GM12865 (cell line): ENCODE results near the gene MRPS11.

Experiments used
- DNase-seq: peaks from one replicate; pipeline ENCODE4 v3.0.0; 2010; ENCODE audit warnings: low read depth
- H3K4me3 ChIP-seq: 2 replicates; pipeline ENCODE4 v1.5.1; 2011; ENCODE audit warnings: mild to moderate bottlenecking, low read depth, low read length, control low read depth
- TF ChIP-seq, protein P1 (sequence below): IDR thresholded peaks from 2 replicates; pipeline ENCODE4 v1.5.1; 2011; ENCODE audit warnings: low read length, control low read depth, low read depth, inconsistent platforms; ENCODE audit not compliant: insufficient read depth; ENCODE audit errors: missing control alignments

Gene MRPS11

DNA sequence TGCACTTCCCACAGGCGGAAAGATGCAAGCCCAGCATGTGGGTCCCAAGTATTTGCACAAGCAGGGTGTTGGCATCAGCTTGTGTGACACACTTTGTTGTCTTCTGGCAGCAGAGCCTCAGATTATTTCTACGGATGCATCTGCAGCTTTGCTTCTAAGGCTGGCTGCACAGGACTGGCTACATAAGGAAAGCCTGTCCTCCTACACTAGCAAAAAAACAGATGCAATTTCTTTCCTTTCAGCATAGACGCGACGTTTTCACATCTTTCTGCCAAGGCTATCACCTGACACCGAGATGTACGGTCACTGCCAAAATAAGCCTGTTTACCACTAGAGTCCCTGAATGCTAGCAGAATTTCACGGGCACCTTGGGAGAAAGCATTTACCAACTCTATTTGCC is 13.5 kb downstream of the MRPS11 start:
- TF ChIP-seq, protein P1, sequence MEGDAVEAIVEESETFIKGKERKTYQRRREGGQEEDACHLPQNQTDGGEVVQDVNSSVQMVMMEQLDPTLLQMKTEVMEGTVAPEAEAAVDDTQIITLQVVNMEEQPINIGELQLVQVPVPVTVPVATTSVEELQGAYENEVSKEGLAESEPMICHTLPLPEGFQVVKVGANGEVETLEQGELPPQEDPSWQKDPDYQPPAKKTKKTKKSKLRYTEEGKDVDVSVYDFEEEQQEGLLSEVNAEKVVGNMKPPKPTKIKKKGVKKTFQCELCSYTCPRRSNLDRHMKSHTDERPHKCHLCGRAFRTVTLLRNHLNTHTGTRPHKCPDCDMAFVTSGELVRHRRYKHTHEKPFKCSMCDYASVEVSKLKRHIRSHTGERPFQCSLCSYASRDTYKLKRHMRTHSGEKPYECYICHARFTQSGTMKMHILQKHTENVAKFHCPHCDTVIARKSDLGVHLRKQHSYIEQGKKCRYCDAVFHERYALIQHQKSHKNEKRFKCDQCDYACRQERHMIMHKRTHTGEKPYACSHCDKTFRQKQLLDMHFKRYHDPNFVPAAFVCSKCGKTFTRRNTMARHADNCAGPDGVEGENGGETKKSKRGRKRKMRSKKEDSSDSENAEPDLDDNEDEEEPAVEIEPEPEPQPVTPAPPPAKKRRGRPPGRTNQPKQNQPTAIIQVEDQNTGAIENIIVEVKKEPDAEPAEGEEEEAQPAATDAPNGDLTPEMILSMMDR, result no peak
- H3K4me3 ChIP-seq, result no peak overlapping the region
- DNase-seq, result no peak

- TF ChIP-seq, protein P1, result no peak
- no peak for DNase-seq
Measured at GRCh38 chr15:88482263-88482662, 14.8 kb downstream of the MRPS11 start.

DNA sequence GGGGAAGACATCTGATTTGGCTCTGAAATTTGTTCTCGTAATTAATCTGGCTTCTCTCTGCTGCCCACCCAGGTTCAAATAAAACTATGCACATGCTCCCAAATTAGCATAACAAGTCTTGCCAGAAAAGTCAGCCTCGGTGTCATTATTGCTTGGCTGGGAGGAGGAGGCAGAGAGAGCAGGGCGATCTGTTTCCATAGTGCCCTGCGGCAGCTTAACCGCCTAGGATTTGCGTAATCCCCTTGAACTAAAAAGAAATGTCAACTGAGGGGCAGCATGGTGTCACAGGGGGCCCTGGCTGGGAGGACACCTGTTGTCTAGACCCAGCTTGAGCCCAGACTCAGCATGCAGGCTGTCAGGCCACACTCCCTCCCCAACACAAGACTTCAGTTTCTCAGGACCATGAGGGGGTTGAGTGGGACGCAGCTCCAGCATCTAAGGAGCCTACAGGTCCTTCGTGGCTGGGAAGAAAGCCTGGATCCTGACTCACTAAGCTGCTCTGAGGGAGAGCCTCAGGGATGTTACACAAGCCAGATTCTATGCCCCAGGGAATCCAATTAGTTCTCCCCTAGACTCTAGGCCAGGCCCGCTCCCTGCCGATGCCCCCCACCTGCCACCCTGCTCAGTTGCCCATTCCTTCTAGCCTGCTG is 17.3 kb downstream of the MRPS11 start:
- no peak for DNase-seq
- TF ChIP-seq, protein P1, result no peak

More at GRCh38 chr15:88482263-88482662, 14.8 kb downstream of the MRPS11 start:
- H3K4me3 ChIP-seq, result no peak overlapping the region

DNA sequence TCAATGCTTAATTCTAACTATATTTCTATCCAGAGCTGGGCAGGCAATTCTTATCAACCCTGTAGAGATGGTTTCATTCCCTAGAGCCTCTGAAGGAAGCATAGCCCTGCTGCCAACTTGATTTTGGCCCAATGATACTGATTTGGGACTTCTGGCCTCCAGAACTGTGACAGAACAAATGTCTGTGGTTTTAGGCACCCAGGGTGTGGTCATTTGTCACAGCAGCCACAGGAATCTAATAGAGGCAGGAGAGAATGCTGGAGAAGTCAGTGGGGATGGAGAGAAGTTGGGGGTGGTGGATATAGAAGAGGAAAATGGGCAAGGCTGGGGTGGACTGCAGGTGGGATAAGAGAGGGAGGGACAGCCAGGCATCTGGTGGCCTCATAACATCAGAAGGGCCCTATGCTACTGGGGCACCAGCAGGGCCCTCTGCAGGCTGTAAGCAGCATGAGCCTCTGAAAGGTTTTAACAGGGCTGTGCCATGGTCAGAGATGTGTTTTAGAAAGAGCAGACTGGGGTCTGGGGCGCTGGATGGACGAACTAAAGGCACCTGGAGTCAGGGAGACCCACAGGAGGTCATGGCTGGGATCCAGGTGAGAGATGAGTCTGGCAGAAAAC is 19.8 kb downstream of the MRPS11 start:
- no peak for DNase-seq
- TF ChIP-seq, protein P1, result no peak
- no peak overlapping the region for H3K4me3 ChIP-seq

More for the DNA sequence above, 17.3 kb downstream of the MRPS11 start:
- H3K4me3 ChIP-seq, result no peak overlapping the region

DNA sequence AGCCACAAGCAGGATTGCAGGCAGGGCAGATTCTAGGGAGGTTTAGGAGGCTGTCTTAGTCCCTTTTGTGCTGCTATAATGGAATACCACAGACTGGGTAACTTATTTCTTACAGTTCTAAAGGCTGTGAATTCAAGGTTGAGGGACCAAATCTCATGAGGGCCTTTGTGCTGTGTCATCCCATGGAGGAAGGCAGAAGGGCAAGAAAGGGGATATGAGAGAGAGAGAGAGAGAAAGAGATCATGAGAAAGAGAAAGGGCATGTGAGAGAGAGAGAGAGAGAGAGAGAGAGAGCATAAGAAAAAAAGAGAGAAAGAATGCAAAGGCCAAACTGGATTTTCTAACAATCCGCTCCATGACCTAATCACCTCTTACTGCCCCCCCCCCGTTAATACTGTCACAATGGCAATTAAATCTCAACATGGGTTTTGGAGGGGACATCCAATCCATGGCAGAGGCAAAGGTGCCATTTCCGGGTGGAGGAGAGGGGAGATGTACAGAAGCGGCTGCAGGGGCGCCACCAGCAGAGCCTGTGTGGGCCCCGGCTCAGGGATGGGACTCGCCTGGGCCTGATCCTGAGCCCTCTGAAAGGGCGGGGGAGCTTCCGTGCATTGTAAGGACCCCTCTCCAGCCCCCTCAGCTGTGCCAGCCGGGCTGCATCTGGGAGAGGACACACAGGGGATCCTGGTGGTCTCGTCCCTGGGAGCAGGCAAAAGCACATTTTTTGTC is 20.5 kb downstream of the MRPS11 start:
- no peak for DNase-seq
- TF ChIP-seq, protein P1, result no peak
- H3K4me3 ChIP-seq, result no peak overlapping the region

GRCh38 chr15:88489321-88489720 is 21.8 kb downstream of the MRPS11 start:
- no peak for DNase-seq
- TF ChIP-seq, protein P1, result no peak
- no peak overlapping the region for H3K4me3 ChIP-seq
